SK-N-SH (cell line): ENCODE measurements around the gene ZDHHC18.

ENCODE experiments used
- CHD2 ChIP-seq: fragments of 150-350 bp; IDR thresholded peaks from 2 replicates; pipeline ENCODE4 v1.6.1; 2018; ENCODE audit warnings: low read length; ENCODE audit not compliant: partially characterized antibody
- CTCF ChIP-seq: fragments of 200-600 bp; sonication (generic); IDR thresholded peaks from 2 replicates; pipeline ENCODE4 v1.6.1; 2017; ENCODE audit warnings: antibody characterized with exemption, mild to moderate bottlenecking, moderate library complexity
- EP300 ChIP-seq, 2 experiments: IDR thresholded peaks; 2 replicates each; pipeline versions ENCODE4 v1.4.0 to v1.6.1; 2012; ENCODE audit warnings: borderline replicate concordance in 1 of 2, low read depth in 1 of 2, low read length in 1 of 2
- MAX ChIP-seq: IDR thresholded peaks from 2 replicates; pipeline ENCODE4 v1.4.0; 2012; ENCODE audit warnings: low read depth
- NFIC ChIP-seq: IDR thresholded peaks from 2 replicates; pipeline ENCODE4 v1.4.0; 2012; ENCODE audit warnings: borderline replicate concordance
- NRF1 ChIP-seq: IDR thresholded peaks from 2 replicates; pipeline ENCODE4 v1.6.1; 2012; ENCODE audit warnings: low read depth, mild to moderate bottlenecking, low read length
- PBX3 ChIP-seq: IDR thresholded peaks from 2 replicates; pipeline ENCODE4; 2012
- RCOR1 ChIP-seq: fragments of 150-350 bp; IDR thresholded peaks from 2 replicates; pipeline ENCODE4 v1.6.1; 2017; ENCODE audit warnings: antibody characterized with exemption, low read length
- REST ChIP-seq: IDR thresholded peaks from 2 replicates; pipeline ENCODE4 v1.6.1; 2012; ENCODE audit warnings: mild to moderate bottlenecking, low read depth, low read length, moderate library complexity
- TAF1 ChIP-seq: IDR thresholded peaks from 2 replicates; pipeline ENCODE4 v1.6.1; 2012; ENCODE audit warnings: low read depth, mild to moderate bottlenecking, low read length, moderate library complexity, borderline replicate concordance

- no peak for TF ChIP-seq EP300 (IDR thresholded peaks at IDR 0.05; ENCODE audit: borderline replicate concordance in 1 of 2, low read depth in 1 of 2, low read length in 1 of 2)
- no peak for TF ChIP-seq RCOR1
- no peak for TF ChIP-seq CTCF
- no peak for TF ChIP-seq REST
- TF ChIP-seq CHD2: no peak
- no peak for TF ChIP-seq NRF1
- TF ChIP-seq TAF1: no peak
- TF ChIP-seq MAX: no peak
- no peak for TF ChIP-seq NFIC
- TF ChIP-seq PBX3: no peak
These were observed 22.0 kb downstream of the ZDHHC18 start for GRCh38 chr1:26848499-26848898.
